OCI-LY3 (cell line): ENCODE data around the gene CD96.

Experiments used
- EZH2phosphoT487 ChIP-seq: fragments of 200-600 bp; shearing (Covaris generic); IDR thresholded peaks from 2 replicates; pipeline ENCODE4 v1.6.1; 2018; ENCODE audit warnings: antibody characterized with exemption, mixed run types, low read depth
- TF ChIP-seq, protein P1 (sequence below): fragments of 200-600, 300-600 bp; sonication (generic); IDR thresholded peaks from 2 replicates; pipeline ENCODE4 v1.5.1; 2014; ENCODE audit warnings: antibody characterized with exemption, low read length, low read depth

- TF ChIP-seq, protein P1, sequence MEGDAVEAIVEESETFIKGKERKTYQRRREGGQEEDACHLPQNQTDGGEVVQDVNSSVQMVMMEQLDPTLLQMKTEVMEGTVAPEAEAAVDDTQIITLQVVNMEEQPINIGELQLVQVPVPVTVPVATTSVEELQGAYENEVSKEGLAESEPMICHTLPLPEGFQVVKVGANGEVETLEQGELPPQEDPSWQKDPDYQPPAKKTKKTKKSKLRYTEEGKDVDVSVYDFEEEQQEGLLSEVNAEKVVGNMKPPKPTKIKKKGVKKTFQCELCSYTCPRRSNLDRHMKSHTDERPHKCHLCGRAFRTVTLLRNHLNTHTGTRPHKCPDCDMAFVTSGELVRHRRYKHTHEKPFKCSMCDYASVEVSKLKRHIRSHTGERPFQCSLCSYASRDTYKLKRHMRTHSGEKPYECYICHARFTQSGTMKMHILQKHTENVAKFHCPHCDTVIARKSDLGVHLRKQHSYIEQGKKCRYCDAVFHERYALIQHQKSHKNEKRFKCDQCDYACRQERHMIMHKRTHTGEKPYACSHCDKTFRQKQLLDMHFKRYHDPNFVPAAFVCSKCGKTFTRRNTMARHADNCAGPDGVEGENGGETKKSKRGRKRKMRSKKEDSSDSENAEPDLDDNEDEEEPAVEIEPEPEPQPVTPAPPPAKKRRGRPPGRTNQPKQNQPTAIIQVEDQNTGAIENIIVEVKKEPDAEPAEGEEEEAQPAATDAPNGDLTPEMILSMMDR, result no peak
- no peak for TF ChIP-seq EZH2phosphoT487
Measured at GRCh38 chr3:111542611-111543300, 759 bp downstream of the CD96 start.
